H1 (cell line): ENCODE data around the gene SMIM35. TPM values are rescaled to one million over a fixed set of nuclear protein-coding genes. Genes with fewer than 3 reads are reported as not detected.

Experiments
- CHD7 ChIP-seq: fragments of 300-600 bp; sonication (generic); IDR thresholded peaks from 2 replicates; pipeline ENCODE4 v1.7.1; 2012; ENCODE audit warnings: low read length, moderate library complexity, mild to moderate bottlenecking, inconsistent platforms; ENCODE audit not compliant: insufficient replicate concordance
- polyA plus RNA-seq, 7 experiments: library from polyadenylated mRNA; depleted of rRNA in 3 of 7; stranded (reverse) in 5 of 7; unstranded in 2 of 7; fragments of >200 nt in 5 of 7; fragments of 200-250 nt in 2 of 7; gene quantifications; 1 replicate in 5 of 7; 2 replicates in 1 of 7; 4 replicates in 1 of 7; pipeline versions ENCODE4 v1.2.1 to v1.2.3, GENCODE V29; 2011 to 2013; ENCODE audit warnings: missing spikeins in 2 of 7, mixed read lengths in 2 of 7
- total RNA-seq: library from RNA; stranded (reverse); fragmentation: NEBNext Ultra II Directional; extraction: Animal tissue kit (Norgen Biotek cat#: 25700); gene quantifications from 2 replicates; pipeline ENCODE4 v1.2.1, GENCODE V29; 2021

Gene SMIM35
- total and polyA plus RNA-seq, 2 of the 8 experiments (the other 6 are each of a cell fraction or from before 2014, with no cell fraction given): not detected

DNA sequence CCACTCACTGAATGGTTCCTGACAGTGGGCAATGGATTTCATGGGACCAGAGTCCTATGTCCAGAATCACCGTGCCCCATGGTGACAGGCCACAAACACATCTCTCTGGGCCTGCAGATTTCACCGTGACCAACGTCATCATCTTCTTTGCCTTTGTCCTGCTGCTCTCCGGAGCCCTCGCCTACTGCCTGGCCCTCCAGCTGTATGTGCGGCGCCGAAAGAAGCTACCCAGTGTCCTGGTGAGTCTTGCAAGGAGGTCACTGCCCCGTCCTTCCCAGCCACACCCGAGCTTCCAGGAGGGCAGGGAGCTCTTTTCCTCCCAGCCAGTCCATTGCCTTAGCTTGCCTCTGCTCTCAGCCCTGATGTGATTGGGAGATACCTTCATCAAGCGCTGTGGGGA lies 91.3 kb downstream of the SMIM35 start (continued):
- TF ChIP-seq CHD7: no peak
